Immature natural killer cell (primary cell): ENCODE measurements around the gene TRERF1. TPM values are rescaled to one million over a fixed set of nuclear protein-coding genes. Genes with fewer than 3 reads are reported as not detected.

Experiments
- polyA plus RNA-seq, 3 donors: library from polyadenylated mRNA; unstranded; fragments of 300-500 nt; fragmentation: Illumina TruSeq; gene quantifications; one replicate each; pipeline ENCODE4 v1.2.3, GENCODE V29; 2021

TRERF1 gene
- polyA plus RNA-seq, 3 donors from 2014 or later = 1.5 to 8.8 (median 2.1) TPM

Other genes starting within 250 kb of the TRERF1 start
- gene MRPS10, start 234.1 kb downstream of the TRERF1 start, polyA plus RNA-seq = 10 to 100 TPM; 44.7 to 52.5 (median 46.7) TPM
- 10 to 100 TPM in 2 of 3 donors, 1 to 10 TPM in 1; 6.4 to 17.7 (median 10.6) TPM for gene UBR2, start 112.1 kb upstream of the TRERF1 start, polyA plus RNA-seq